Fibroblast of skin of left quadriceps (primary cell): ENCODE data around the gene ADPRS.

Source experiments
- DNase-seq, 2 experiments: peaks; one replicate each; pipeline ENCODE4 v3.0.0-alpha.2; 2013; ENCODE audit warnings: low read depth in 2 of 2

The ADPRS gene

GRCh38 chr1:36133484-36133883, 44.8 kb downstream of the ADPRS start:
- DNase-seq: peak; percentile 89

GRCh38 chr1:36134031-36134430, 45.3 kb downstream of the ADPRS start:
- no peak for DNase-seq

- DNase-seq: no peak
These were observed 46.0 kb downstream of the ADPRS start for GRCh38 chr1:36134505-36135329.

- DNase-seq: no peak
These were observed 46.6 kb downstream of the ADPRS start for GRCh38 chr1:36135330-36135667.

- no peak for DNase-seq
These were observed 47.1 kb downstream of the ADPRS start for GRCh38 chr1:36135796-36136195.

- DNase-seq: peak; percentile 63 to 70
These were observed 47.8 kb downstream of the ADPRS start for GRCh38 chr1:36136535-36136934.

GRCh38 chr1:36137226-36137625, 48.5 kb downstream of the ADPRS start:
- DNase-seq: no peak

GRCh38 chr1:36137776-36138175, 49.1 kb downstream of the ADPRS start:
- no peak for DNase-seq

GRCh38 chr1:36139521-36139920, 50.8 kb downstream of the ADPRS start:
- DNase-seq: no peak

- DNase-seq: no peak
These were observed 53.4 kb downstream of the ADPRS start for GRCh38 chr1:36142121-36142520.

GRCh38 chr1:36143424-36143823, 54.7 kb downstream of the ADPRS start:
- DNase-seq: no peak
